GM13977 (cell line): Measurements from ENCODE around the gene ZNF654.
"Not testable (repeated sequence)": the region's sequence is repeated elsewhere in the genome, so short reads cannot be mapped to it uniquely, and the experiment has no call there.

Source experiments
- DNase-seq: peaks from one replicate; pipeline ENCODE4 v3.0.0; 2012; ENCODE audit warnings: low spot score
- in situ Hi-C: fragments of 300-500 bp; cut with MboI; formaldehyde crosslinking; loops from one replicate; pipeline ENCODE4 v1.12.0; 2022; ENCODE audit warnings: low sequenced_read_pairs, low pct_unique_long_range_greater_than_20kb, mixed read lengths, inconsistent platforms; ENCODE audit not compliant: unreplicated experiment
- TF ChIP-seq, protein P1 (sequence below): IDR thresholded peaks from 2 replicates; pipeline ENCODE4 v1.5.1; 2012; ENCODE audit warnings: mild to moderate bottlenecking, control low read depth; ENCODE audit not compliant: insufficient read depth; ENCODE audit errors: extremely low read depth, missing control alignments

Gene ZNF654

DNA sequence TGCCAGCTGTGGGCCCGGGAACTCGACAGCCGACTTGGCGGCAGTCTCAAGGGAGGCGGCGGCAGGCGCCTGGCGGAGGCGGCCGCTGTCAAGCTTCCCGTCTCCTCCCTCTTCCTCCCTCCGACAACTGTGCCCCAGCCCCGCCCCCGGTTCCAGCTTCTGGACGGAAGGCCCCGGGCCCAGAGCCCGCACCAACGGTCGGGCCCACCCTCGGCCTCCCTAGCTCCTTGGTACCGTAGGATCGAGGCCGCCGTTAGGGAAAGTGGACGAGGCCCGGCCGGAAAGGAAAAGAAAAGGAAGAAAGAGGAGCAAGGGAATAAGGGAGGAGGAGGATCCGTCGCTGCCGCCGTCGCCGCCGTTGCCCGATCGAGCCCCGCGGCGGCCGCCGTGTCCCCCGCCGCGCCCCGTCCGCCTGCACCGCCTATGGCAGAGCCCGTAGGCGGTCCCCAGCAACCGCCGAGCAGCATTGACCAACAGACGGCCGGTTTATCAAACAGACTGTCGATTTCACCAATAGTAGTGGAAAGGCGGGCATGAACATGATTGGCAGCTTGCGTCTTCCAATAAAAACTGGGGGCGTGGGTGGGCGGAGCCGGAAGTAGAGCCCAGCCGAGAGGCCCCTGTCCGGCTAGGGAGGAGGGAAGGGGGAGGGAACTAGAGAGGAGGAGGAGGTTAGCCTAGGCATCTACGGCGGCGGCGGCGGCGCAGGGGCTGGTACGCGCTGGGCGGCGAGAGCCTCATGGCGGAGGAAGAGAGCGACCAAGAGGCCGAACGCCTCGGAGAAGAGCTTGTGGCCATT, at the start of gene ZNF654, which contains the start of gene CGGBP1:
Gene ZNF654 (plus strand): TSS at position 675 of the 799 bp plus-strand sequence. CDS start 65 bp downstream, at position 740.
Gene CGGBP1 (minus strand): TSS at position 425 of the 799 bp plus-strand sequence. CDS start 3,029 bp downstream, outside the sequence.
- TF ChIP-seq, protein P1, sequence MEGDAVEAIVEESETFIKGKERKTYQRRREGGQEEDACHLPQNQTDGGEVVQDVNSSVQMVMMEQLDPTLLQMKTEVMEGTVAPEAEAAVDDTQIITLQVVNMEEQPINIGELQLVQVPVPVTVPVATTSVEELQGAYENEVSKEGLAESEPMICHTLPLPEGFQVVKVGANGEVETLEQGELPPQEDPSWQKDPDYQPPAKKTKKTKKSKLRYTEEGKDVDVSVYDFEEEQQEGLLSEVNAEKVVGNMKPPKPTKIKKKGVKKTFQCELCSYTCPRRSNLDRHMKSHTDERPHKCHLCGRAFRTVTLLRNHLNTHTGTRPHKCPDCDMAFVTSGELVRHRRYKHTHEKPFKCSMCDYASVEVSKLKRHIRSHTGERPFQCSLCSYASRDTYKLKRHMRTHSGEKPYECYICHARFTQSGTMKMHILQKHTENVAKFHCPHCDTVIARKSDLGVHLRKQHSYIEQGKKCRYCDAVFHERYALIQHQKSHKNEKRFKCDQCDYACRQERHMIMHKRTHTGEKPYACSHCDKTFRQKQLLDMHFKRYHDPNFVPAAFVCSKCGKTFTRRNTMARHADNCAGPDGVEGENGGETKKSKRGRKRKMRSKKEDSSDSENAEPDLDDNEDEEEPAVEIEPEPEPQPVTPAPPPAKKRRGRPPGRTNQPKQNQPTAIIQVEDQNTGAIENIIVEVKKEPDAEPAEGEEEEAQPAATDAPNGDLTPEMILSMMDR: no peak
- DNase-seq: peak; percentile 94
- in situ Hi-C loops: no loop called here

GRCh38 chr3:88010810-88011209, 48.2 kb upstream of the ZNF654 start:
- in situ Hi-C loops: loop anchor here (25.0 kb wide), 2 partner anchors 249 to 649 kb away; no protein-coding TSS in a partner anchor
- no peak for DNase-seq
- TF ChIP-seq, protein P1: no peak

DNA sequence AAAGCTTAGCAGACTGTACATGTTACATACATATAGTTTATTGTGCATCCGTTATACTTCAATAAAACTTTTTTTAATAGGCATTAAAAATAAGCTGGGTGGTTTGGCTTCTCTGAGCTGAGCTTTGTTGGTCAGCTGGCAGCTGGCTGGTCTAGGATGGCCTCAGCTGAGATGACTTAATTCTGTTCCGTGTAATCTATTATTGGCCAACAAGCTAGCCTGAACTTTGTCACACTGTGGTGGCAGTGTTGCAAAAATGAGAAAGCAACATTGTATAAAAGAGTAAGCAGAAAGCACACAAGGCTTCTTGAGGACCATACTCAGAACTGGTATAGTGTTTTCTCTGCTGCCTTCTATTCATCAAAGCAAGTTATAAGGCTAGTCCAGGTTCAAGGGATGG, 45.5 kb upstream of the ZNF654 start:
- in situ Hi-C loops: loop anchor here (25.0 kb wide), 2 partner anchors 251 to 651 kb away; no protein-coding TSS in a partner anchor
- TF ChIP-seq, protein P1: no peak
- DNase-seq: no peak

DNA sequence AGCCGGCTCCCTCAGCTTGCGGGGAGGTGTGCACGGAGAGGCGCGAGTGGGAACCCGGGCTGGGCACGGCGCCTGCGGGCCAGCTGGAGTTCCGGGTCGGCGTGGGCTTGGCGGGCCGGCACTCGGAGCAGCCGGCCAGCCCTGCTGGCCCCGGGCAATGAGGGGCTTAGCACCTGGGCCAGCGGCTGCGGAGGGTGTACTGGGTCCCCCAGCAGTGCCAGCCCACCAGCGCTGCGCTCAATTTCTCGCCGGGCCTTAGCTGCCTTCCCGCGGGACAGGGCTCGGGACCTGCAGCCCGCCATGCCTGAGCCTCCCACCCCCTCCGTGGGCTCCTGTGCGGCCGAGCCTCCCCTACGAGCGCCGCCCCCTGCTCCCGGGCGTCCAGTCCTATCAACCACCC, 43.4 kb upstream of the ZNF654 start:
- in situ Hi-C loops: loop anchor here (25.0 kb wide), 2 partner anchors 253 to 653 kb away; no protein-coding TSS in a partner anchor
- not testable (repeated sequence) for DNase-seq

GRCh38 chr3:88019024-88019423, 40.0 kb upstream of the ZNF654 start:
- in situ Hi-C loops: loop anchor here (25.0 kb wide), 2 partner anchors 257 to 657 kb away; no protein-coding TSS in a partner anchor
- DNase-seq: peak; percentile 45

DNA sequence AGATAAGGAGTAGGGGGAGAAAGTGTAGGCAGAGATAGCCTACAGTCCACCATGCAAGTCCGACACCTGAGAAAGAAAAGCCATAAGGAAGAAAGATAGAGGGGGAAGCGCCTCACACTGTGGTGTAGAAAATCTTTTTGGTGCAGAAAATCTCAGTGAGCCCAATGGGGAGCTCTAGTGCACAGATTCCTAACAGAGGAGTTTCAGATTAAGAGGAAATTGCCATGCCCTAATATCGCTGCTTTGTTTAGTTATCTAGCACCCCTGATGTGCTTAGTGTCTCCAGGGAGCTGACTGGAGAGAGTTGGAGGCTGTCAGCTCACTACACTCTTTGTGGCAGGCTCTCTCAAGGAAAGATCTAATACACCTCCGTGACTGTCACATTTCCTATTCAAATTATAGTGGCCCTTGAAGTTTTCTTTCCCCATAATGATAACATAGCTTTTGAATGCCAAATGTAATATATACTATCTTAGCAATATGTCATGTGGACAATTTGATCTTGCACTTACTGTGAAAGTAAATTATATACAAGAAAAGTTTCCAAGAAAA, 34.0 kb upstream of the ZNF654 start:
- no peak for DNase-seq
- in situ Hi-C loops: no loop called here
- TF ChIP-seq, protein P1: no peak

More at GRCh38 chr3:88019024-88019423, 40.0 kb upstream of the ZNF654 start:
- TF ChIP-seq, protein P1: no peak

GRCh38 chr3:88028876-88029275, 30.2 kb upstream of the ZNF654 start:
- TF ChIP-seq, protein P1: no peak
- in situ Hi-C loops: no loop called here
- DNase-seq: no peak
